Esophagus muscularis mucosa (tissue), 4 donors: ENCODE measurements around the gene KLHL29. TPM values are rescaled to one million over a fixed set of nuclear protein-coding genes. Genes with fewer than 3 reads are reported as not detected.

Experiments
- DNase-seq: peaks from one replicate; pipeline ENCODE4 v3.0.0-alpha.2; 2017; ENCODE audit errors: extremely low spot score
- H3K27ac ChIP-seq, 4 donors: fragments of 200-600 bp; sonication (generic); replicated peaks in 1 of 4; 1 replicate in 3 of 4; 2 replicates in 1 of 4; pipeline ENCODE4 v1.5.1; 2016 to 2019; ENCODE audit warnings: mild to moderate bottlenecking in 1 of 4
- H3K27me3 ChIP-seq, 4 donors: fragments of 200-600 bp; sonication (generic); one replicate each; pipeline versions ENCODE4 v1.5.1 to v1.6.0; 2016 to 2019
- H3K36me3 ChIP-seq, 4 donors: fragments of 200-600 bp; sonication (generic); one replicate each; pipeline ENCODE4 v1.5.1; 2016 to 2019
- H3K4me1 ChIP-seq, 4 donors: fragments of 200-600 bp; sonication (generic); one replicate each; pipeline ENCODE4 v1.5.1; 2016 to 2019
- H3K4me3 ChIP-seq, 4 donors: fragments of 200-600 bp; sonication (generic); 1 replicate in 2 of 4; 2 replicates in 2 of 4; pipeline ENCODE4 v1.5.1; 2016 to 2019; ENCODE audit warnings: mild to moderate bottlenecking in 4 of 4, moderate library complexity in 1 of 4
- H3K9me3 ChIP-seq, 4 donors: fragments of 200-600 bp; sonication (generic); 1 replicate in 3 of 4; 2 replicates in 1 of 4; pipeline ENCODE4 v1.5.1; 2016 to 2019
- EP300 ChIP-seq: sonication (generic); formaldehyde crosslinking; IDR thresholded peaks from one replicate; pipeline ENCODE4 v1.6.1; 2017; ENCODE audit warnings: antibody characterized with exemption
- POLR2A ChIP-seq: fragments of 450-650 bp; IDR thresholded peaks from one replicate; pipeline ENCODE4 v1.6.1; 2017; ENCODE audit warnings: antibody characterized with exemption, moderate library complexity, mild to moderate bottlenecking, low read depth
- POLR2AphosphoS5 ChIP-seq, 2 donors: sonication (generic); formaldehyde crosslinking; IDR thresholded peaks; one replicate each; pipeline ENCODE4 v1.6.1; 2017; ENCODE audit warnings: antibody characterized with exemption in 2 of 2
- WGBS: methylation state at CpG from one replicate; pipeline ENCODE4 v1.1.5; 2018; 5-methylcytosine and 5-hydroxymethylcytosine counted together
- intact Hi-C: fragments of 100-400 bp; cut with DNase I; formaldehyde crosslinking; loops from one replicate; pipeline ENCODE4 v1.15.1; 2023
- total RNA-seq, 4 donors: library from RNA; depleted of rRNA; stranded (reverse); fragments of >200 nt; gene quantifications; one replicate each; pipeline versions ENCODE4 v1.1.0 to v1.2.1, GENCODE V29; 2016
- TF ChIP-seq, protein P1 (sequence below), 3 experiments: fragments of 200-600 bp in 2 of 3; fragments of 450-650 bp in 1 of 3; sonication (generic) in 2 of 3; IDR thresholded peaks; one replicate each; pipeline ENCODE4 v1.5.1; 2017 to 2019; ENCODE audit warnings: antibody characterized with exemption in 3 of 3, mild to moderate bottlenecking in 2 of 3, moderate library complexity in 1 of 3

Gene KLHL29
- total RNA-seq, 4 donors from 2014 or later = 22.0 to 26.1 (median 23.4) TPM

- H3K36me3 ChIP-seq = no peaks in the 10 kb centered on the region
- no peaks in the 10 kb centered on the region for H3K9me3 ChIP-seq
- H3K4me1 ChIP-seq = peaks cover 4 to 65% (median 59%) of the 10 kb centered on the region in 4 donors
- H3K4me3 ChIP-seq = peak overlapping the region in 1 of 4 donors; percentile 19
- no peaks in the 10 kb centered on the region for H3K27me3 ChIP-seq
- WGBS = 38% methylated on average over 9 of the region's 9 CpGs
- peak; percentile 72 to 75 for TF ChIP-seq POLR2AphosphoS5 (IDR thresholded peaks at IDR 0.05)
- peak; percentile 66 for TF ChIP-seq EP300
- TF ChIP-seq, protein P1, sequence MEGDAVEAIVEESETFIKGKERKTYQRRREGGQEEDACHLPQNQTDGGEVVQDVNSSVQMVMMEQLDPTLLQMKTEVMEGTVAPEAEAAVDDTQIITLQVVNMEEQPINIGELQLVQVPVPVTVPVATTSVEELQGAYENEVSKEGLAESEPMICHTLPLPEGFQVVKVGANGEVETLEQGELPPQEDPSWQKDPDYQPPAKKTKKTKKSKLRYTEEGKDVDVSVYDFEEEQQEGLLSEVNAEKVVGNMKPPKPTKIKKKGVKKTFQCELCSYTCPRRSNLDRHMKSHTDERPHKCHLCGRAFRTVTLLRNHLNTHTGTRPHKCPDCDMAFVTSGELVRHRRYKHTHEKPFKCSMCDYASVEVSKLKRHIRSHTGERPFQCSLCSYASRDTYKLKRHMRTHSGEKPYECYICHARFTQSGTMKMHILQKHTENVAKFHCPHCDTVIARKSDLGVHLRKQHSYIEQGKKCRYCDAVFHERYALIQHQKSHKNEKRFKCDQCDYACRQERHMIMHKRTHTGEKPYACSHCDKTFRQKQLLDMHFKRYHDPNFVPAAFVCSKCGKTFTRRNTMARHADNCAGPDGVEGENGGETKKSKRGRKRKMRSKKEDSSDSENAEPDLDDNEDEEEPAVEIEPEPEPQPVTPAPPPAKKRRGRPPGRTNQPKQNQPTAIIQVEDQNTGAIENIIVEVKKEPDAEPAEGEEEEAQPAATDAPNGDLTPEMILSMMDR (IDR thresholded peaks at IDR 0.05) = no peak
- intact Hi-C loops = no loop called here
- no peak for DNase-seq
- peak overlapping the region; percentile 74 to 81 (median 75) for H3K27ac ChIP-seq
Measured at GRCh38 chr2:23452853-23453420, 68.0 kb downstream of the KLHL29 start.

GRCh38 chr2:23453432-23453831 lies 68.5 kb downstream of the KLHL29 start:
- no peak for DNase-seq
- Histone ChIP-seq H3K36me3 (no peaks in the 10 kb centered on the region), H3K27ac (peak overlapping the region; percentile 74 to 81 (median 75)), H3K9me3 (no peaks in the 10 kb centered on the region), H3K4me3 (peak overlapping the region in 1 of 4 donors; percentile 19), H3K4me1 (peaks cover 4 to 64% (median 59%) of the 10 kb centered on the region in 4 donors), H3K27me3 (no peaks in the 10 kb centered on the region)
- WGBS = 40% methylated on average over 8 of the region's 8 CpGs
- intact Hi-C loops = no loop called here
- TF ChIP-seq, protein P1 (IDR thresholded peaks at IDR 0.05) = no peak
- TF ChIP-seq EP300 = no peak
- TF ChIP-seq POLR2AphosphoS5 (IDR thresholded peaks at IDR 0.05) = no peak
- no peak for TF ChIP-seq POLR2A

DNA sequence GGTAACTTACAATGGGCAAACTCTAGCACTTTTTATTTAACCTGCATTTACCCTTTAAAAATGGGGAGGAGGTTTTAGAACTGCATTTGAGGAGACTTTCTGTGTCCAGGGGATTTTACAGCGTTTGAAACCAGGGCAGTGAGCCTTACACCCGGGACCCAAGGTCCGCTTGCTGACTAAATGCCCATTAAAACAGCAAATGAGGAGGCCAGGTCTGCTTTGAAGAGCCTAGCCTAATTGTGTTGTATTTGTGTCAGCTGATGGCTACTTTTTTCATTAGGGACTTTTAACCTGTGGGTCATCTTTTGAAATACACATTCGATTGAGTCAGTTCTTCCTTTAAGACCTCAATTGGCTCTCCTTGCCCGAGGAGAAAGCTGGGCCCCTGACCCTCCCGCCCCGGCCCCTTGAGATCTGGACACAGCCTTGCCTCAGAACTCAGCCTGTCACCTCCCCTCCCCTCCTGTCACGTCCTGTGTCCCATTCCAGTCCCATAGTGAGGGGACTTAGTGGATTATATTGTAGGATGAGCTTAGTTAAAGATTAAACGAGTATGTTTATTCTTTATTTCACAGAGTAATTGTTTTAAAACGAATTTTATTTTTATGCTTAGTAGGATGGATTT lies 69.0 kb downstream of the KLHL29 start:
- Histone ChIP-seq H3K4me1 (peaks cover 4 to 59% (median 56%) of the 10 kb centered on the region in 4 donors), H3K36me3 (no peaks in the 10 kb centered on the region), H3K27ac (peak overlapping the region; percentile 74 to 81 (median 75)), H3K27me3 (no peaks in the 10 kb centered on the region), H3K4me3 (no peak overlapping the region), H3K9me3 (no peaks in the 10 kb centered on the region)
- intact Hi-C loops = no loop called here
- no peak for TF ChIP-seq POLR2AphosphoS5 (IDR thresholded peaks at IDR 0.05)
- no peak for DNase-seq
- 60% methylated on average over 10 of the region's 10 CpGs for WGBS

DNA sequence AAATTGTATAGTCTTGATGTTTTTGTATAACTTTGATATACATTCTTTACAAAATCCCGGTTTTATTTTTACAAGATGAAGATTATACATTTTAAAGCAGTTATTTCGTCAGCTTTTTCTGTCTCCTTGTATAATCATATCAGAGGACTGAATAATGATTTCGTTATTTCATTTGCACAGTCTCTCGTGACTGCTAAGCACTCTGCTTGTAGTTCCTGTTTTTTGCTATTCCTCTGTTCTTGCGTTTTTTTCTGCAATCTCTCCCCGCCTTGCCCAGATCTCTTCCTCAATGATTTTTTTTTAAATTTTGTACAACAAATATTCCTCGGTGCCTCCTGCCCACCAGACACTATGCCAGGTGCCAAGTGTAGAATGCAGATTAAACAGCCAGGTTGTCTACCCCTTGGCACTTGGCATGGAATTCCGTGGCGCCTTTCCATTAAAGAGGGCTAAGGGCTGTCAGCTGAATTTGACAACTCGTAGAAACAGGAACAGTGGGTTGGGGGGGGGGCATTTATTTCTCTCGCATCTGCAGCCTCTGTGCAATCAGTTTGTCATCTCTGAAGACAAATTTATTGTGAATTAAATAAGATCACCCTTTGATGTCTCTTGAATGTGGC lies 69.6 kb downstream of the KLHL29 start:
- no peaks in the 10 kb centered on the region for H3K9me3 ChIP-seq
- no peaks in the 10 kb centered on the region for H3K27me3 ChIP-seq
- WGBS = 53% methylated on average over 11 of the region's 11 CpGs
- H3K4me3 ChIP-seq = no peak overlapping the region
- no peaks in the 10 kb centered on the region for H3K36me3 ChIP-seq
- TF ChIP-seq EP300 = no peak
- TF ChIP-seq POLR2A = no peak
- TF ChIP-seq, protein P1 (IDR thresholded peaks at IDR 0.05) = no peak
- no peak for TF ChIP-seq POLR2AphosphoS5 (IDR thresholded peaks at IDR 0.05)
- H3K27ac ChIP-seq = peak overlapping the region; percentile 74 to 81 (median 75)
- intact Hi-C loops = no loop called here
- peaks cover 4 to 54% (median 51%) of the 10 kb centered on the region in 4 donors for H3K4me1 ChIP-seq
- DNase-seq = no peak

- H3K27me3 ChIP-seq = no peaks in the 10 kb centered on the region
- WGBS = 96% methylated on average over 17 of the region's 17 CpGs
- DNase-seq = no peak
- H3K4me1 ChIP-seq = peaks cover 4 to 51% (median 50%) of the 10 kb centered on the region in 4 donors
- no peaks in the 10 kb centered on the region for H3K9me3 ChIP-seq
- intact Hi-C loops = no loop called here
- no peak overlapping the region for H3K27ac ChIP-seq
- H3K36me3 ChIP-seq = no peaks in the 10 kb centered on the region
- H3K4me3 ChIP-seq = no peak overlapping the region
- TF ChIP-seq POLR2AphosphoS5 (IDR thresholded peaks at IDR 0.05) (no peak), EP300 (no peak), POLR2A (no peak)
- TF ChIP-seq, protein P1 (IDR thresholded peaks at IDR 0.05) = no peak
Measured at GRCh38 chr2:23456396-23456795, 71.4 kb downstream of the KLHL29 start.
